ENCODE measurements around the gene HOXA4.

HOXA4 gene

GRCh38 chr7:27142580-27143022, 12.0 kb upstream of the HOXA4 start:
- Mint-ChIP-seq H3K9me3 (no peaks in the 10 kb centered on the region), H3K4me1 (no peaks in the 10 kb centered on the region), H3K27ac (no peak overlapping the region), H3K4me3 (no peak overlapping the region), H3K27me3 (peaks cover 69% of the 10 kb centered on the region), H3K36me3 (no peaks in the 10 kb centered on the region)
- no peak for DNase-seq
- CTCF ChIA-PET, result interaction anchor here (0.9 kb wide), 1 partner anchor 289 kb away, joined by 3 read pairs; no protein-coding TSS in a partner anchor

DNA sequence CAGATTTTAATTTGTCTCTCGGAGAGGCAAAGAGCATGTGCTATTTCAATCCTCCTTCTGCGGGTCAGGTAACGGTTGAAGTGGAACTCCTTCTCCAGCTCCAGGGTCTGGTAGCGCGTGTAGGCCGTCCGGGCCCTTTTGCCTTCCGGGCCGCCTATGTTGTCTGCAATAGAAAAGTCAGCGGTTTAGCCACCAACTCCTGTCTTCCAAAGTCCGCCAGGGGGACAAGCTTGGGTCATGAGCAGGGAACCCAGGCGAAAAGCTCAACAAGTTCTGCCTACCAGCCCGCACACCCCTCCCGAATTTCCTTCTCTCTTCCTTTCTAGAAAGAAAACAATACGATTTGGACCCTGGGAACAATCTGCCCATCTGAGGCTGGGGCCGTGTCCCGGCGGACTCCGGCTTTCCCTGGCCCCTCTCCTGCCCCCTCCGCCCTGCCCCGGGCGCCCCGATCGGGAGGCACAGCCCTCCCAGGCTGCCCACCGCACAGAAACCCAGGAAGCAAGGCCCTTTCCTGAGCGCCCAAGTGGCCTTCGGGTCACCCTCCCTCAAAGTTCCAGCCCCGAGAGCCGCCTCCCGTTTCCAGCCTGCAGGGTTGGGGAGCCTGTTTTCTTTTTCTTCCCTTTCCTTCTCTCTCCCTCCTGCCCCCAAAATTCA, 11.5 kb upstream of the HOXA4 start:
- no peak overlapping the region for H3K4me3 Mint-ChIP-seq
- CTCF ChIA-PET, result no interaction called here
- H3K36me3 Mint-ChIP-seq, result no peaks in the 10 kb centered on the region
- peaks cover 69% of the 10 kb centered on the region for H3K27me3 Mint-ChIP-seq
- no peaks in the 10 kb centered on the region for H3K4me1 Mint-ChIP-seq
- DNase-seq, result no peak
- H3K27ac Mint-ChIP-seq, result no peak overlapping the region
- H3K9me3 Mint-ChIP-seq, result no peaks in the 10 kb centered on the region

GRCh38 chr7:27141137-27141922, 10.8 kb upstream of the HOXA4 start:
- CTCF ChIA-PET, result no interaction called here

DNA sequence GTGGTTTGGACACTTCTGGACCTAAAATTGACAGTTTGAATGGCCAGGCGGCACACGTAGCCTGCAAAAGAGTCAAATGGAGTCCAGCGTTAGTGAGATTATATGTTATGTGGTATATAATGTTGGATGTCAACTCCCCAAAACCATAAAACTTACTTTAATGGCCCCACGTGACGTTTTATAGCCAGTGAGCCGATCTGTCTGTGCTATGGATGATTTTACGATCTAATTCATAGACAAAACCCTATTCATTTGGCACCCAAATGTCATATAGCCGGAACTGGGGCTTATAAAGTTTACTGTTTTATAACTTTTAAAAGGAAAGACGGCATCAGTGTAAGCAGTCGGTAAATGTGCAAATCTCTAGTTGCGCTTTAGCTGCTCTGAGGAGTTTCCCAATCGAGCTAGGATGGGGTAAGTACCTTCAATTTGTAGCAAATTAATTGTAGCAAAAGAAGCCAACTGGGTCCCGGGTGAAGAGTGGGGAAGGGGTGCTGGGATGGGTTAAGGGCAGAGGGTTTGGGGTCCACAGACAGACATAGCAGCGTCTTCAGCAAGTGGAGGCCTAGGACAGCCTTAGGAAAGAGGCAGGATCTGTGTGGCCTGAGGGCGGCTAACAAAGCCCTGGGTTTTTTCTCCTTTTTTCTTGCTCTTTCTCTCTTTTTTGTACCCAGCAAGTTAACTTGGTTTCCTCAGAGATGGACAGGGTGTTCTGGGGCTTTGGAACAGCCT, 9.7 kb upstream of the HOXA4 start:
- CTCF ChIA-PET, result no interaction called here
- Mint-ChIP-seq H3K27me3 (peaks cover 63% of the 10 kb centered on the region), H3K36me3 (no peaks in the 10 kb centered on the region), H3K4me3 (no peak overlapping the region), H3K27ac (no peak overlapping the region), H3K4me1 (peaks cover 2% of the 10 kb centered on the region), H3K9me3 (no peaks in the 10 kb centered on the region)
- no peak for DNase-seq

More at GRCh38 chr7:27141137-27141922, 10.8 kb upstream of the HOXA4 start:
- peaks cover 68% of the 10 kb centered on the region for H3K27me3 Mint-ChIP-seq
- no peak for DNase-seq
- H3K27ac Mint-ChIP-seq, result no peak overlapping the region
- H3K4me3 Mint-ChIP-seq, result no peak overlapping the region
- H3K9me3 Mint-ChIP-seq, result no peaks in the 10 kb centered on the region
- no peaks in the 10 kb centered on the region for H3K36me3 Mint-ChIP-seq
- H3K4me1 Mint-ChIP-seq, result no peaks in the 10 kb centered on the region

GRCh38 chr7:27139334-27140125, 9.0 kb upstream of the HOXA4 start:
- Mint-ChIP-seq H3K36me3 (no peaks in the 10 kb centered on the region), H3K4me3 (no peak overlapping the region), H3K27ac (no peak overlapping the region), H3K9me3 (no peaks in the 10 kb centered on the region), H3K4me1 (peaks cover 8% of the 10 kb centered on the region), H3K27me3 (peaks cover 62% of the 10 kb centered on the region)
- CTCF ChIA-PET, result no interaction called here
- no peak for DNase-seq

DNA sequence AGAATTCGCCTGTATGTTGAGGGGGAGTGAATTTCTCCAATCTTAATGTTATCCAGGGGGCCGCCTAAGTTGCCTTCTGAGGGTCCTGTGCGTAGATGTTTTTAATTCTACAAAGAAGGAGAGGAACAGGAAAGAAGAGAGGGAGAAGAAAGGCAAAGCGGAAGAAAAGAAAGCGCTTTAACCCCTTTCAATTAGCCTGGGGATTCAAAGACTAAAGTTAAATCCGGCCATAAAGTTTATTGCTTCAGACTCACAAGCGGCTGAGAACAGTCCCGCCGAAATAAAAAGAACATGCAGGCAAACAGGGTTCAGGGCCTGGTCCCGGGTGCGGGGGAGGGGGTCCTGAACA, 8.4 kb upstream of the HOXA4 start:
- no peaks in the 10 kb centered on the region for H3K36me3 Mint-ChIP-seq
- no peak for DNase-seq
- H3K4me1 Mint-ChIP-seq, result peaks cover 14% of the 10 kb centered on the region
- no peak overlapping the region for H3K27ac Mint-ChIP-seq
- peaks cover 62% of the 10 kb centered on the region for H3K27me3 Mint-ChIP-seq
- CTCF ChIA-PET, result no interaction called here
- no peaks in the 10 kb centered on the region for H3K9me3 Mint-ChIP-seq
- no peak overlapping the region for H3K4me3 Mint-ChIP-seq

- Mint-ChIP-seq H3K9me3 (no peaks in the 10 kb centered on the region), H3K27me3 (peaks cover 66% of the 10 kb centered on the region), H3K4me3 (no peak overlapping the region), H3K27ac (no peak overlapping the region), H3K4me1 (peaks cover 16% of the 10 kb centered on the region), H3K36me3 (no peaks in the 10 kb centered on the region)
- DNase-seq, result no peak
- CTCF ChIA-PET, result no interaction called here
These were observed 7.9 kb upstream of the HOXA4 start for GRCh38 chr7:27138472-27138871.

DNA sequence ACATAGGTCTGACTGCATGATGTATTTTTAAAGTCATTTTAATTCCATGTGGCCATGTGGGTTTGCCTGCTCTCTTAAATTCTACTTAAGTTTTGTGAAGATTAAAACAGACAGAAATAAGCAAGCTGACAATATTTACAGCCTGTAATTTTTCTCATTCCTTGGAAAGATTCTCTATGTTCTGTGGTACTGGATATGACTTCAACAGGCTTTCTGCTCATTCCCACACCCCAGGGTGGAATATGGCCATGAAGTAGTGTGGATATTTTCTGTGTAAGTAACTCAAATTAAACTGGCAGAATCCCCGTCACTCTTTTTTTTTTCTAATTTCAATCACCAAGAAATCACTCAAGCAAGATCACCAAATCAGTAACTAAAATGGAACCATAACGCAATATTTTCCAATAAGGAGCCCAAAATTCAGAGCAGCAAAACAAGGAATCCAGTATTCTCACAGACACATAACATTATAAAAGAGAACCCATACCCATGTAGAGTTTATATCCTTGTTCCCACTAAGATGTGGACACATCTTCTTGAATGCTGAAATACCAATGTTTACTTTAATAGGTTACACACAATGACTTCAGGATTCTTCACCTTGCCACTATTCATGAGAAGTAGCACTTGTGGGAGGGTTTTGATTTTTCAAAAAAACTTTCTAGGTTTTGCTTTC, 7.2 kb upstream of the HOXA4 start:
- DNase-seq, result no peak
- no peak overlapping the region for H3K27ac Mint-ChIP-seq
- no peak overlapping the region for H3K4me3 Mint-ChIP-seq
- no peaks in the 10 kb centered on the region for H3K36me3 Mint-ChIP-seq
- H3K27me3 Mint-ChIP-seq, result peaks cover 66% of the 10 kb centered on the region
- peaks cover 16% of the 10 kb centered on the region for H3K4me1 Mint-ChIP-seq
- no peaks in the 10 kb centered on the region for H3K9me3 Mint-ChIP-seq
- CTCF ChIA-PET, result interaction anchor here (0.6 kb wide), 1 partner anchor 1717 kb away, joined by 4 read pairs; no protein-coding TSS in a partner anchor

- H3K4me3 Mint-ChIP-seq, result no peak overlapping the region
- CTCF ChIA-PET, result interaction anchor here (0.6 to 0.8 kb wide), 2 partner anchors 15 to 499 kb away, joined by 3 to 4 read pairs; no protein-coding TSS in a partner anchor
- peaks cover 16% of the 10 kb centered on the region for H3K4me1 Mint-ChIP-seq
- no peaks in the 10 kb centered on the region for H3K36me3 Mint-ChIP-seq
- no peaks in the 10 kb centered on the region for H3K9me3 Mint-ChIP-seq
- DNase-seq, result no peak
- peaks cover 60% of the 10 kb centered on the region for H3K27me3 Mint-ChIP-seq
- H3K27ac Mint-ChIP-seq, result peak overlapping the region; percentile 38
These were observed 3.8 kb upstream of the HOXA4 start for GRCh38 chr7:27134392-27134791.

GRCh38 chr7:27133409-27134231, 3.1 kb upstream of the HOXA4 start:
- CTCF ChIA-PET, result no interaction called here
- no peaks in the 10 kb centered on the region for H3K9me3 Mint-ChIP-seq
- H3K4me1 Mint-ChIP-seq, result peaks cover 16% of the 10 kb centered on the region
- H3K27me3 Mint-ChIP-seq, result peaks cover 62% of the 10 kb centered on the region
- H3K36me3 Mint-ChIP-seq, result no peaks in the 10 kb centered on the region
- no peak overlapping the region for H3K4me3 Mint-ChIP-seq
- no peak overlapping the region for H3K27ac Mint-ChIP-seq
- DNase-seq, result no peak

DNA sequence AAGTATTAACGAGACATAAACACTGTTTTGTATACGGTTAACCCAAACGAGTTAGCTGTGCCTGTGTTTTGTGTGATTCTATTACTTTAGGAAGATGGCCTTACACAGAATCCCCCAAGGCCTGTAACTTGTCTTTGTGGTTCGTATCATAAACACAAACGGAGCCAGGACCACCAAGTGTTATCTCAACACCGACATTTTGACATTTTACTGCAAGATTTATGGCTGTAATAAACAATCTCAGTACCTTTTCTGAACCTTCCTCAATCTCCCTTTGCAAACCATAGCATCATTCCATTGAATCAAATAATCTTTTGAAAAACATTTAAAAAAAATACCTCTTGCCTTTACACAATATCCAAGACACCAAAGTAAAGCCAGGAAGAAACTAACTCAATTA, 2.4 kb upstream of the HOXA4 start:
- H3K27me3 Mint-ChIP-seq, result peaks cover 60% of the 10 kb centered on the region
- no peak overlapping the region for H3K4me3 Mint-ChIP-seq
- DNase-seq, result no peak
- no peak overlapping the region for H3K27ac Mint-ChIP-seq
- CTCF ChIA-PET, result no interaction called here
- H3K36me3 Mint-ChIP-seq, result no peaks in the 10 kb centered on the region
- H3K9me3 Mint-ChIP-seq, result no peaks in the 10 kb centered on the region
- peaks cover 16% of the 10 kb centered on the region for H3K4me1 Mint-ChIP-seq

- peaks cover 54% of the 10 kb centered on the region for H3K27me3 Mint-ChIP-seq
- no peak for DNase-seq
- H3K4me1 Mint-ChIP-seq, result peaks cover 16% of the 10 kb centered on the region
- H3K36me3 Mint-ChIP-seq, result no peaks in the 10 kb centered on the region
- no peak overlapping the region for H3K27ac Mint-ChIP-seq
- H3K9me3 Mint-ChIP-seq, result no peaks in the 10 kb centered on the region
- no peak overlapping the region for H3K4me3 Mint-ChIP-seq
- CTCF ChIA-PET, result no interaction called here
These were observed 1.7 kb upstream of the HOXA4 start for GRCh38 chr7:27132214-27132613.

- H3K9me3 Mint-ChIP-seq, result no peaks in the 10 kb centered on the region
- DNase-seq, result no peak
- peaks cover 50% of the 10 kb centered on the region for H3K27me3 Mint-ChIP-seq
- H3K27ac Mint-ChIP-seq, result no peak overlapping the region
- peak overlapping the region; percentile 43 for H3K4me3 Mint-ChIP-seq
- peaks cover 16% of the 10 kb centered on the region for H3K4me1 Mint-ChIP-seq
- H3K36me3 Mint-ChIP-seq, result no peaks in the 10 kb centered on the region
- CTCF ChIA-PET, result no interaction called here
These were observed 848 bp upstream of the HOXA4 start for GRCh38 chr7:27131390-27131819.
